Measurements from ENCODE around the gene INSL3. TPM values are rescaled to one million over a fixed set of nuclear protein-coding genes. Genes with fewer than 3 reads are reported as not detected.

Gene INSL3
- total and polyA plus RNA-seq, 2 donors from 2014 or later, result not detected

GRCh38 chr19:17832443-17833208, 11.3 kb upstream of the INSL3 start:
- FAIRE-seq (no peak), DNase-seq (no peak)
- Histone ChIP-seq H3K9ac (ENCODE audit: low read length in 3 of 3) (no peak overlapping the region), H3K27ac (ENCODE audit: low read depth in 2 of 2, low read length in 2 of 2) (no peak overlapping the region), H3K27me3 (ENCODE audit: control insufficient read depth, insufficient read depth, low read length) (no peaks in the 10 kb centered on the region), H3K4me1 (ENCODE audit: control insufficient read depth in 2 of 3, insufficient read depth in 2 of 3, low read depth in 1 of 3, low read length in 3 of 3) (no peaks in the 10 kb centered on the region), H3K9me3 (ENCODE audit: control insufficient read depth in 2 of 3, insufficient read depth in 1 of 3, low read length in 3 of 3) (no peaks in the 10 kb centered on the region), H3K36me3 (ENCODE audit: control insufficient read depth in 2 of 3, insufficient read depth in 3 of 3, low read length in 3 of 3) (no peaks in the 10 kb centered on the region), H3K4me3 (ENCODE audit: low read length in 3 of 3) (no peak overlapping the region)
- intact Hi-C loops (cut with DNase I), result no loop called here
- no peak for TF ChIP-seq CTCF (IDR thresholded peaks at IDR 0.05; ENCODE audit: borderline replicate concordance, extremely low read depth, insufficient read depth)

GRCh38 chr19:17831419-17831888, 10.1 kb upstream of the INSL3 start:
- intact Hi-C loops (cut with DNase I), result no loop called here
- H3K4me3 ChIP-seq (ENCODE audit: low read length in 3 of 3), result no peak overlapping the region
- no peaks in the 10 kb centered on the region for H3K9me3 ChIP-seq (ENCODE audit: control insufficient read depth in 2 of 3, insufficient read depth in 1 of 3, low read length in 3 of 3)
- DNase-seq (peak in 2 of 5 donors; percentile 16 to 80), FAIRE-seq (no peak)
- no peaks in the 10 kb centered on the region for H3K36me3 ChIP-seq (ENCODE audit: control insufficient read depth in 2 of 3, insufficient read depth in 3 of 3, low read length in 3 of 3)
- no peak overlapping the region for H3K9ac ChIP-seq (ENCODE audit: low read length in 3 of 3)
- no peak overlapping the region for H3K27ac ChIP-seq (ENCODE audit: low read depth in 2 of 2, low read length in 2 of 2)
- H3K4me1 ChIP-seq (ENCODE audit: control insufficient read depth in 2 of 3, insufficient read depth in 2 of 3, low read depth in 1 of 3, low read length in 3 of 3), result no peaks in the 10 kb centered on the region
- no peaks in the 10 kb centered on the region for H3K27me3 ChIP-seq (ENCODE audit: control insufficient read depth, insufficient read depth, low read length)
- no peak for TF ChIP-seq CTCF (IDR thresholded peaks at IDR 0.05; ENCODE audit: borderline replicate concordance, extremely low read depth, insufficient read depth)

- no peak overlapping the region for H3K9ac ChIP-seq (ENCODE audit: low read length in 3 of 3)
- peak overlapping the region in 1 of 2 donors; percentile 28 for H3K27ac ChIP-seq (ENCODE audit: low read depth in 2 of 2, low read length in 2 of 2)
- DNase-seq (peak; percentile 87 to 95 (median 94)), FAIRE-seq (no peak)
- intact Hi-C loops (cut with DNase I), result no loop called here
- H3K27me3 ChIP-seq (ENCODE audit: control insufficient read depth, insufficient read depth, low read length), result no peaks in the 10 kb centered on the region
- H3K4me3 ChIP-seq (ENCODE audit: low read length in 3 of 3), result peak overlapping the region in 1 of 3 donors; percentile 49
- H3K4me1 ChIP-seq (ENCODE audit: control insufficient read depth in 2 of 3, insufficient read depth in 2 of 3, low read depth in 1 of 3, low read length in 3 of 3), result no peaks in the 10 kb centered on the region
- no peaks in the 10 kb centered on the region for H3K9me3 ChIP-seq (ENCODE audit: control insufficient read depth in 2 of 3, insufficient read depth in 1 of 3, low read length in 3 of 3)
- TF ChIP-seq CTCF (IDR thresholded peaks at IDR 0.05; ENCODE audit: borderline replicate concordance, extremely low read depth, insufficient read depth), result no peak
- no peaks in the 10 kb centered on the region for H3K36me3 ChIP-seq (ENCODE audit: control insufficient read depth in 2 of 3, insufficient read depth in 3 of 3, low read length in 3 of 3)
These were observed 9.5 kb upstream of the INSL3 start for GRCh38 chr19:17830567-17831418.

All from kidney (tissue), 14 donors.